KOPT-K1 (cell line): Measurements from ENCODE around the gene PHRF1.

ENCODE experiments used
- H3K27ac ChIP-seq: fragments of 200-600 bp; sonication (generic); 2 replicates; pipeline ENCODE4 v1.5.1; 2016; ENCODE audit warnings: antibody characterized with exemption, mild to moderate bottlenecking, low read depth, low read length; ENCODE audit not compliant: poor library complexity, severe bottlenecking
- H3K36me3 ChIP-seq: fragments of 200-600 bp; sonication (generic); 2 replicates; pipeline ENCODE4 v1.5.1; 2017; ENCODE audit warnings: antibody characterized with exemption, mild to moderate bottlenecking, low read length, moderate library complexity; ENCODE audit not compliant: insufficient read depth
- H3K9me3 ChIP-seq: fragments of 200-600 bp; sonication (generic); 2 replicates; pipeline ENCODE4 v1.5.1; 2017; ENCODE audit warnings: antibody characterized with exemption, low read length, mild to moderate bottlenecking; ENCODE audit not compliant: insufficient read depth, poor library complexity, severe bottlenecking

The PHRF1 gene

DNA sequence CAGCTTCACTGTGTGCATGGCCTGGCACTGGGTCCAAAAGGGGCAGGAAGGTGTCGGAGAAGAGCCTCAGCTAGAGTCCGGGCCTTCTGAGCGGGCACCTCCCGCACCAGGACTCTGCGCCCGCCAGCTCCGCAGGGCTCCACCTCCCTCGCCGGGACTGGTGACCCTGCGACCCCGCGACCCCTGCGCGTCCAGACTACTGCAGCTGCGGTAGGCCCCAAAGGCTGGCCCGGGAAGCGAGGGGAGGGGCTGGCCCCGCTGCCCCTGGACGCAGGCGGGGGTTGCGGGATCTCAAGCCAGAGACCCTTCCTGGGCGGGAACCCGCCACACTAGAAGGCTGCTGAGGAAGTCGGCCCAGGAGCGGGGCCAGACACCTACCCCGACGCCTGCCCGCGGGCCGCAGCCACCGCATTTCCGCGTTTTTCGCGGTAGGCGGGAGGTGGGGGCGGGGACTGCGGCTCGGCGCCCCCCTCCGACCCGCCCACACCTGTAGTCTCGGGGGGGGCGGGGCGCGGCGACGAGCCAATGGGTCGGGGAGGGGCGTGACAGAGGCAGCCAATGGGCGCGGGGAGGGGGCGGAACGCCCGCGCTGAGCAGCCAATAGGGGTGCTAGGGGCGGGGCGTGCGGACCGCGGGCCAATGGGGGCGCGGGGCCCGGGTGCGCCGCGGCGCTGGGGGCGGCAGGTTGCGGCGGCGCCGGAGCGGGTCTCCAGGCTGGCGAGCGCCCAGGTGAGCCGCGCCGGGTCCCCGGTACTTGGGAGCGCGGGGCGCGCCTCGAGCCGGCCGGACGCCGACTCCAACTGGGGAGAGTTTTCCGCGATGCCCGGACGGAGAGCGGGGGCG lies 15.7 kb upstream of the PHRF1 start, which contains the start of the genes LMNTD2 and RASSF7:
LMNTD2 (minus strand) TSS at position 434 of the 843 bp plus-strand sequence; CDS start at position 412, 22 bp downstream.
RASSF7 (plus strand) TSS at position 666 of the 843 bp plus-strand sequence. CDS start 799 bp downstream, outside the sequence.
- Histone ChIP-seq H3K27ac (peak within 1 kb of the TSS; percentile 40), H3K36me3 (no peaks in the 10 kb centered on the region)

DNA sequence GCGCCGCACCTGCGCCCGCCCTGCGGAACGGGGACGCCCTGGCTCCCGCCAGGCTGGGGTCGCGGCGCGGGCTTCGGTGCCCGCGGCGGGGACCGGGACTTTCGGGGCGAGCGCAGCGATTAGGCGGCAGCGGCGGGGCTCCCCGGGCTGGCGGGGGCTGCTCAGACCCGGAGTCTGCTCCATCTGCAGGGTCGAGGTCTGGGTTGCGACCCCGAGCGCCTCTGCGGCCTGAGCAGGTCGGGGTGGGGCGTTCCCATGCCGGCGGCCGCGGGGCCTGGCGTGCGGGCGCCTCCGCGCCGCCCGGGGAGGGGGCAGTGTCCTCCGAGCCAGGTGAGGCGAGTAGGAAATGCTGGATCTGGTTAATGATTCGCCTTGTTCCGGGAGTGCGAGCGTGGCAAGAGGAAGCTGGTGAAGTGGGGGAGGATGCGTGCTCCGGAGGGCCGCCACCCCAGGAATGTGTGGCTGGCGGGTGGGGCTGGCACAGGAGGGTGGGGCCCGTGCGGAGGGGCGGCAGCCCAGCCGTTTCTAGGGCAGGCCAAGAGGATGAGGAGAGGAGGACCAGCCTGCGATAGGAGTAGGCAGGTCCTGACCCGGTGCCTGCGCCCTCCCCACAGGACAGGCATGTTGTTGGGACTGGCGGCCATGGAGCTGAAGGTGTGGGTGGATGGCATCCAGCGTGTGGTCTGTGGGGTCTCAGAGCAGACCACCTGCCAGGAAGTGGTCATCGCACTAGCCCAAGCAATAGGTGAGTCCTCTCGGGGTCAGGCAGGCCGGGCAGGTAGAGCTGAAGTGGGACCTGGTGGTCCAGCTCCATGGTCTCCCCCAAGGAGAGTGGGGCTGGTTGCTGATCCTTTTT lies 14.9 kb upstream of the PHRF1 start:
- Histone ChIP-seq H3K9me3 (no peaks in the 10 kb centered on the region), H3K27ac (peak overlapping the region; percentile 40), H3K36me3 (peaks cover 3% of the 10 kb centered on the region; the same call in 1 of the 2 replicates)

More for the DNA sequence above, 15.7 kb upstream of the PHRF1 start, which contains the start of the genes LMNTD2 and RASSF7:
- no peaks in the 10 kb centered on the region for H3K9me3 ChIP-seq

GRCh38 chr11:562046-562645 lies 14.1 kb upstream of the PHRF1 start:
- Histone ChIP-seq H3K36me3 (peaks cover 5% of the 10 kb centered on the region; the same call in 1 of the 2 replicates), H3K27ac (no peak overlapping the region), H3K9me3 (no peaks in the 10 kb centered on the region)

GRCh38 chr11:563066-563811 lies 13.0 kb upstream of the PHRF1 start:
- Histone ChIP-seq H3K36me3 (peaks cover 5% of the 10 kb centered on the region; the same call in 1 of the 2 replicates), H3K27ac (no peak overlapping the region), H3K9me3 (no peaks in the 10 kb centered on the region)

DNA sequence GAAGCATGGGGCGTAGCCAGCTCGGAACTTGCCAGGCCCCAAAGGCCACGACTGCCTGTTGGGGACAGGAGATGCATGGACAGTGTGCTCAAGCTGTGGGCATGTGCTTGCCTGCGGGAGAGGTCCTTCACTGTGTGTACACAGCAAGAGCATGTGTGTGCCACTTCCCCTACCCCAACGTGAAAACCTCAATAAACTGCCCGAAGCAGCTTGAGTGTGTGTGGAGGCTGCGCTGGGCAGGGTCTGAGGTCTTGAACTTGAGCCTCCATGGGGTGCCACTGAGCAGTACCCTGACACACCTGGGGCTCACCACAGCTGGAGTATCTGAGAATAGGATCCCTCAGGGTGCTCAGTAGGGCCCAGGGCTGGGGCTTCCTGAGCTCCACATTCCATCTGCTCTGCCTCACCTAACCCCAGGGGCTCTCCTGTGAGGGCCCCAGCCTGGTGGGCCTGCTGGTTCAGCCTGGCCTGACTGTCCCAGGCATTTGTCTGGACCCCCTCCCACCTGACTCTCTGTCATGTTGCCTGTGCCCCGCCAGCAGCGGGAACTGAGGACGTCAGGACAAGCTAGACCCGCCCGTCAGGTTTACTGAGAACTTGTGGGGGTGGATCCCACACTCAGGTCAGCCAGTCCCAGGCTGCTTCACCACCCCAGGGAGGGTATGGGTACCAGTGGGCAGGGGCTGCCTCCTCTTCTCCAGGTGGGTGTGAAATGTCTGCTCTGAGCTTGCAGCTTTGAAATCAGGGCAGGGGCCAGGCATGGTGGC lies 12.3 kb upstream of the PHRF1 start:
- peaks cover 5% of the 10 kb centered on the region; the same call in 1 of the 2 replicates for H3K36me3 ChIP-seq
- no peak overlapping the region for H3K27ac ChIP-seq
- H3K9me3 ChIP-seq, result no peaks in the 10 kb centered on the region

- no peak overlapping the region for H3K27ac ChIP-seq
- H3K9me3 ChIP-seq, result no peaks in the 10 kb centered on the region
These were observed 10.3 kb upstream of the PHRF1 start for GRCh38 chr11:565921-566509.

DNA sequence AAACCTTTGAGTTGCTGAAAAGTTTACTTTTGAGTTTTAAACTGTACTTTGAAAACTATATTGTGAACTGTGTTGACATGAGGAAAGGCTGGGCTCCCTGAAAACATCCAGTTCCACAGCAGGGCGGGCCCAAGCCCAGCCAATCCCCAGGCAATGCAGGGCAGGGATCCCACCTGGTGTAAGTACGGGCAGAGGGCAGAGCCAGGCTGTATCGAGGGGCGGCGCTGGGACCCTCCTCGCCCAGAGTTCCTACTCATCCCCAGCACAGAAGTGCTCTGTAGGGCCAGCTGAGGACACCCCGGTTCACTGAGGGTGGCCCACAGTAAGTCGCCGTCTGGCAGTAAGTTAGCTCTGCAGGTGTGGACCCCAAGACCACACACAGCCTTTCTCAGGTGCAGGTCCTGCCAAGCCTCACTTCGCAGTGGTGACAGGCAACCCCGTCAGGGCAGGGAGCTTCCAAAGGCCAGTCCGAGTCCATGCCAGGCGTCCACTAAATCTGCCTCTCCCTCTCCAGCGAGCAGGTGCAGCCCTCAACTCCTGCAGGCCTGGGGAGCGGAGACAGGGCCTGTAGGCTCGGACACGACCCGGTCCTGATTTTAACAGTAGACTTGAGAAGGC lies 9.2 kb upstream of the PHRF1 start:
- Histone ChIP-seq H3K36me3 (peaks cover 5% of the 10 kb centered on the region; the same call in 1 of the 2 replicates), H3K9me3 (no peaks in the 10 kb centered on the region), H3K27ac (peak overlapping the region; percentile 79)

More at GRCh38 chr11:565921-566509, 10.3 kb upstream of the PHRF1 start:
- peaks cover 5% of the 10 kb centered on the region; the same call in 1 of the 2 replicates for H3K36me3 ChIP-seq

DNA sequence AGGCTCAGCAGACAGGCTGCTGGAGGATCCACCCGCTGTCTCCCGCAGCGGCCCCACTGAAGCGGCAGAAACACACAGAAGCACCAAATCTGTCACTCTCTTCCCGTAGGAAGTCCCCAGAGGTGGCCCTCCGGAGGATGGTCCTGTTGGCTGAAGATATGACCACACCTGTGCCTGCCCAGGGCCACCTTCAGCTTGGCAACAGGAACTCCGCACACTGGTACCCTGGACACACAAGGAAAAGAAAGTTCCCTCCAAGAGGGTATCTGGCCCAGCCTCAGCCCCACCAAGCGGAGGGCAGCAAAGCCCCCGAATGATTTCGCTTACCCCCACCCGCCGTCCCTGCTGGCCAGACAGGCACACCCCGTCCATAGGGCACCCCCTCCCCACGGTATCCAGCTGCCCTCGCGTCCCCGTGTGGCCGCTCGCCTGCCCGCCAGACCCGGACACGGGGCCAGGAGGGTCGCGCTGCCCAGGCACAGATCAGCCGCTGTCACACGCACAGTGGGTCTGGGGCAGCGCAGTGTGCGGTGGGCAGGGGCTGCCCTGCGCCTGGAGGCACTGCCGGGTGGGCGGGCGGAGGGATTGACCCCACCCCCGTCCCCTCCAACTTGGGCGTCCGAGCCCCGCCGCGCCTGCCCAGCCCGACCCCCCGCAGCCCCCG lies 8.5 kb upstream of the PHRF1 start:
- Histone ChIP-seq H3K9me3 (no peaks in the 10 kb centered on the region), H3K36me3 (peaks cover 5% of the 10 kb centered on the region; the same call in 1 of the 2 replicates), H3K27ac (peak overlapping the region; percentile 79)

DNA sequence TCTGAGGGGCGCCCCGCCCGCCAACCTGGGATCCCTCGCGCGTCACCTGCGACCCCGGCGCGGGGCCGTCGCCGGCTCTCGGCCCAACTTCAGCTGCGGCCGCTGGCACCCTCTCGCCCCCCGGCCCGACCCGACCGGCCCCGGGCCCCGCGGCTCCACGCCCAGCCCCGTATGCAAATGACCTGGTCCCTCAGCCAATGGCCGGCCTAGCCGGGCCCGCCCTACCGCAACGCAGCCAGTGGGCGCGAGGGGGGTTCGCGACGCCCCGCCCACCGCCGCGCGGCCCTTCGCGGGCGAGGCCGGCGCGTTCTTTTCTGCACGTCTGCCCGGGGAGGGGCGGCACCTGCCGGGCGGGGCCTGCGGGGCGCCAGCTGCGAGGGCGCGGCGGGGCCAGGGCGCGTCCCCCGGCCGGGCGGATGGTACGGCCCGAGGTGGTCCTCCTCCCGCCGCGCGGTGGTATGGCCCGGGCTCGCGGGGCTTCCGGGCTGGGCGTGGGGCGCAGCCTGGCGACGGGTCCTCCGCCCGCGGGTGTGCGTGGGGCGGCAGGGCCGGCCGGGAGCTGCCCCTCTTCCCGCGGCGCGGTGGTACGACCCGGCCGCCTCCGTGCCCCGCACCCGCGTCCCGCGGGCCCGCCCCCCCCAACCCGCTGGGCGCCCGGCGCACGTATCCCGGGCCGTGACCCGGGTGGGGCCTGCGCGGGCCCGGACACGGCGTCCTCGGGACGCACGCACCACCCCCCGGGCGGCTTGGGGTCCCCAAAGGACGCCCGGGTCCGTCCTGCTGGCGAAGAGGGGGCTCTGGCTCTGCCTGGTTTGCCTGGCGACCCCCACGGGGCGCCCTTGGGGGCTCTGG lies 7.7 kb upstream of the PHRF1 start:
- Histone ChIP-seq H3K36me3 (peaks cover 5% of the 10 kb centered on the region; the same call in 1 of the 2 replicates), H3K27ac (peak overlapping the region; percentile 79)

DNA sequence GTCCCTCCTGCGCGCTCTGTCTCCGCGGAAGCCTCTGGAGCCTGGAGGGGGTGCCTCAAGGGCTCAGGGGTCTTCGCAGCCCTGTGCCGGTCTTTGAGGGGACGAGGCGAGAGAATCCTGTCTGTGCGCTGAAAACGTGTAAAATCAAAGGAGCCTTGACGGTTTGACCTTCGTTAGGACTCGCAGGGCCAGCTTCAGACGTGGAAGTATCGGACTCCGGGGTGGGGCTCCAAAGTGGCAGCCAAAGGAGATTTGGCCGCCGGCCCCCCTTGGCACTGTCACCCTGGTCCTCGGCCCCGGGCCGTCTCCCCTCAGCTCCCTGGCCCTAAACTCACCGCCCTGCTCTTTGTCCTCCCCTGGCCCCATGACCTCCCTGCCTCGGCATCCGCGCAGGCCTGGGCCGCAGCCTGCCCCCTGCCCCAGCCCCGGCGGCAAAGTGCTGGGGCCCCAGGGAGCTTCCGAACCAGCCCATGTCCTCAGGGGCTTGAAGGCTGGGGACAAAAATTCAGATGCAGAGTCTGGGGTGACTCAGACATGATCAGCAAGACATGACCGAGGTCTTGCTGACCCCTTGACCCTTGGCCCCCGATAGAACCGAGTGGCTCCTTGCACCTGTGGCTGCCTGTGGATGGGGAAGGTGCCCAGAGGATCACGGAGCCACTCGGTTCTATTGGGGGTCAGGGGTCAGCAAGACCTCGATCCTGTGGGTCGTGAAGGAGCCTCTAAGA lies 6.9 kb upstream of the PHRF1 start:
- H3K36me3 ChIP-seq, result peaks cover 5% of the 10 kb centered on the region; the same call in 1 of the 2 replicates
- H3K9me3 ChIP-seq, result no peaks in the 10 kb centered on the region
- peak overlapping the region; percentile 79 for H3K27ac ChIP-seq

More for the DNA sequence above, 7.7 kb upstream of the PHRF1 start:
- H3K9me3 ChIP-seq, result no peaks in the 10 kb centered on the region

DNA sequence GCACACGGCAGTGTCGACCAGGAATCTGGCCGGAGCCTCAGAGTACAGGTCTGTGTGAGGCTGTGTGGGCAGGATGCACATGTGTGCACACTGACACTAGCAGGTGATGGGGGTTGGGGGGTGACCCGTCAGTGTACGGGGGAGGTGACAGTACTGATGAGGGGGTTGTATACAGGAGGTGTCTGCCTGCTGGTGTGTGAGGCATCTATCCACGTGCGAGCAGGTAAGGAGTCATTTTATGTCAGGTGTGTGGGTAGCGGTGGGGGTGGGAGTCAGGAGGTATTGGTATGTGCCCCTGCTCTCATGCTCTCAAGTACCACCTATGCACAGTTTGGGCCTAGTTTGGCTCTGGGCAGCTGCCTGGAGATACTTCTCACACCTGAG lies 4.5 kb upstream of the PHRF1 start:
- Histone ChIP-seq H3K27ac (no peak overlapping the region), H3K36me3 (no peaks in the 10 kb centered on the region), H3K9me3 (no peaks in the 10 kb centered on the region)
